ENCODE measurements around the gene RANBP3L. TPM values are rescaled to one million over a fixed set of nuclear protein-coding genes. Genes with fewer than 3 reads are reported as not detected.

RANBP3L gene
- total RNA-seq, 2 donors from 2014 or later = 10.7 to 25.5 TPM

DNA sequence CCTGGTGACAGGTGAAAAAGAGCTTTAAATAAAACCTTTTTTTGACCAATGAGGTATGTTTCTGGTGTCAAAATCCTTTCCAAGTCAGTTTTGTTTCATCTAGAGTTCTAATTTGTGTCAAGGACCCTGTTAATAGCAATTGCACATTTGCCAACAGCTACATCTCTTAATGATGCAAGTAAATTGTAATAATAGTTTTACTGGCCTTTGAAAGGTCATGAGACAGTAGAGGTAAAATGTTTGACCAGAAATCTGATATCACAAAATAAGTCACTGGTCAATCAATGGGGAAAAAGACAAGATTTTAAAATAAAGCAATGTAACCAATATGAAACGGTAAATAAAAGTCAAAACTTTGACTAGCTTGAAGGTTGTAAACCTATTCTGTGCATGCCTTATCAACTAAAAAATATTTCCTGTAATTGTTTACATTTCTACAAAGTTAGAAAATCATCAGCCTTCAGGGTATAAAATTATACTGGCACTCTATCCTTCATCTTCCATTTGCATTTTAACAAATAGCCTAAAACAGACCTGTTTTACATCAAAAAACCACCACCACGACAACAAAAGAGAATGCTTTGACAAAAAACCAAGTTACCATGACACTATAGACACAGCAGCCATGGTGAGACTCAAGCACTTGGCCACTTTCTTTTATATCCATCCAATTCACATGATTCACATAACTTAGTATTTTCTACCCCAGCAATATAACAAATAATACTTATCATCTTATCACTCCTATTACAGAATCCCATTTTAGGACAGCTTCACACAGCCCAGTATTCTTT lies 63.0 kb downstream of the RANBP3L start:
- no peak for DNase-seq (ENCODE audit: low spot score)
- H3K4me3 ChIP-seq = peak overlapping the region; percentile 95
- no peaks in the 10 kb centered on the region for H3K9me3 ChIP-seq
- no peak for ATAC-seq (ENCODE audit: insufficient number of reproducible peaks, low FRiP score, low read depth)
- H3K27ac ChIP-seq = peak overlapping the region; percentile 21 to 94
- TF ChIP-seq, protein P1, sequence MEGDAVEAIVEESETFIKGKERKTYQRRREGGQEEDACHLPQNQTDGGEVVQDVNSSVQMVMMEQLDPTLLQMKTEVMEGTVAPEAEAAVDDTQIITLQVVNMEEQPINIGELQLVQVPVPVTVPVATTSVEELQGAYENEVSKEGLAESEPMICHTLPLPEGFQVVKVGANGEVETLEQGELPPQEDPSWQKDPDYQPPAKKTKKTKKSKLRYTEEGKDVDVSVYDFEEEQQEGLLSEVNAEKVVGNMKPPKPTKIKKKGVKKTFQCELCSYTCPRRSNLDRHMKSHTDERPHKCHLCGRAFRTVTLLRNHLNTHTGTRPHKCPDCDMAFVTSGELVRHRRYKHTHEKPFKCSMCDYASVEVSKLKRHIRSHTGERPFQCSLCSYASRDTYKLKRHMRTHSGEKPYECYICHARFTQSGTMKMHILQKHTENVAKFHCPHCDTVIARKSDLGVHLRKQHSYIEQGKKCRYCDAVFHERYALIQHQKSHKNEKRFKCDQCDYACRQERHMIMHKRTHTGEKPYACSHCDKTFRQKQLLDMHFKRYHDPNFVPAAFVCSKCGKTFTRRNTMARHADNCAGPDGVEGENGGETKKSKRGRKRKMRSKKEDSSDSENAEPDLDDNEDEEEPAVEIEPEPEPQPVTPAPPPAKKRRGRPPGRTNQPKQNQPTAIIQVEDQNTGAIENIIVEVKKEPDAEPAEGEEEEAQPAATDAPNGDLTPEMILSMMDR (IDR thresholded peaks at IDR 0.05) = no peak
- H3K4me1 ChIP-seq (ENCODE audit: control insufficient read depth in 1 of 2, low read depth in 2 of 2) = peaks cover 27 to 50% of the 10 kb centered on the region in 2 donors
- H3K27me3 ChIP-seq (replicated peaks; ENCODE audit: insufficient read depth) = no peaks in the 10 kb centered on the region
- H3K36me3 ChIP-seq = no peaks in the 10 kb centered on the region

DNA sequence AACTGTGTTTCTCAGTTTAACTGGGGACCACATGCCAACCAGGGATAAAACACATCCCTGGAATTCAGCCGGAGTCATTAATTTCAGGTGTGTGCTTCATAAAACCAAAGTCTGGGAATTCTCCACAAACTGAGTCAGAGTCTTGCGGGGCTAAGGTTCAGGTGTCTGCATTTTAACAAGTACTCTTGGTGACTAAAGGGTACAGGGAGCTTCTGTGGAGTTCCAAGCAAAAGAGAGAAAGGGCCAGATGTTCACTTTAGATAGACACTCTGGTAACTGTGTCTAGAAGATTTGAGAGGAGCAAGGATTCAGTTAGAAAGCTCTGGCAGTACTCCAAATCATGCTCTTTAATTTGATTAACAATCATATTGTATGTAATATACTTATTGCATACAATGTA lies 64.0 kb downstream of the RANBP3L start:
- no peaks in the 10 kb centered on the region for H3K27me3 ChIP-seq (replicated peaks; ENCODE audit: insufficient read depth)
- H3K36me3 ChIP-seq = no peaks in the 10 kb centered on the region
- TF ChIP-seq, protein P1 (IDR thresholded peaks at IDR 0.05) = no peak
- ATAC-seq (ENCODE audit: insufficient number of reproducible peaks, low FRiP score, low read depth) = no peak
- no peak for DNase-seq (ENCODE audit: low spot score)
- no peak overlapping the region for H3K4me3 ChIP-seq
- no peak overlapping the region for H3K27ac ChIP-seq
- no peaks in the 10 kb centered on the region for H3K9me3 ChIP-seq
- H3K4me1 ChIP-seq (ENCODE audit: control insufficient read depth in 1 of 2, low read depth in 2 of 2) = peaks cover 26 to 46% of the 10 kb centered on the region in 2 donors

DNA sequence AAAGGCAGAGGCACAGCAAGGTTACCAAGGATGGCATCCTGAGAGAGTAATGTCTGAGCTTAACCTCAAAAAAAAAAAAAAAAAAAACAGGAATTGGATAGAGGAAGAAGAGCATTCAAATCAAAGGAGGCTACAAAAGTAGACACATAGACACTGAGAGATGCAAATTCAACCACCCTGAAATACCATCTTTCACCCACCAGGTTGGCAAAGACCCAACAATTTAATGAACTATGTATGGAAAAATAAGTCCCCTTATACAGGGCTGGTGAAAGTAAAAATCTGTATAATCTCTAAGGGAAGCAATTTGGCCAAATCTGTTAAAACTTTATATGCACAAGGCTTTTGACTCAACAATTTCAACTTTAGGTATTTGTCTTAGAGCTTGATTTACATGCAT lies 64.9 kb downstream of the RANBP3L start:
- DNase-seq (ENCODE audit: low spot score) = no peak
- Histone ChIP-seq H3K36me3 (no peaks in the 10 kb centered on the region), H3K27ac (no peak overlapping the region), H3K9me3 (no peaks in the 10 kb centered on the region), H3K4me3 (no peak overlapping the region), H3K27me3 (replicated peaks; ENCODE audit: insufficient read depth) (no peaks in the 10 kb centered on the region), H3K4me1 (ENCODE audit: control insufficient read depth in 1 of 2, low read depth in 2 of 2) (peaks cover 23 to 40% of the 10 kb centered on the region in 2 donors)
- TF ChIP-seq, protein P1 (IDR thresholded peaks at IDR 0.05) = no peak
- no peak for ATAC-seq (ENCODE audit: insufficient number of reproducible peaks, low FRiP score, low read depth)

DNA sequence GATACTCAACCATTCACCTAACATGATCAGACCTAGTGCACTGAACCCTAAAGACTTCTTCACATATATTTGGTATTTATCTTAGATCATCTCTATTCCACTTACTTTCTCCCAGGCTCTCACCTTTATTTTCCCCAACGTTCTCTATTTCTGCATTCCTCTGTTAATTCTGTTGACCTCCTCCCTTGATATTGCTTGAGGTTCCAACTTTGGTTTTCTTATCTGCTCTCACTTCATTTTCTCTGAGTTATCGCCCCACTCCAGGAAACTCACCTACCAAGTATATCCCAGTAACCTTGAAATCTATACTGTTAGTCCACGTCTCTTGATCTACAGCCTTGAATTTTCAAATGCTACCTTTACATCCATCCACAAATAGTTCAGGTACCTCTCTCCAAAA lies 69.2 kb downstream of the RANBP3L start:
- TF ChIP-seq, protein P1 (IDR thresholded peaks at IDR 0.05) = no peak
- H3K27ac ChIP-seq = no peak overlapping the region
- no peak for ATAC-seq (ENCODE audit: insufficient number of reproducible peaks, low FRiP score, low read depth)
- H3K9me3 ChIP-seq = no peaks in the 10 kb centered on the region
- no peak for DNase-seq (ENCODE audit: low spot score)
- H3K4me1 ChIP-seq (ENCODE audit: control insufficient read depth in 1 of 2, low read depth in 2 of 2) = peaks cover 0 to 15% of the 10 kb centered on the region in 2 donors
- H3K27me3 ChIP-seq (replicated peaks; ENCODE audit: insufficient read depth) = no peaks in the 10 kb centered on the region
- H3K36me3 ChIP-seq = no peaks in the 10 kb centered on the region
- H3K4me3 ChIP-seq = no peak overlapping the region

DNA sequence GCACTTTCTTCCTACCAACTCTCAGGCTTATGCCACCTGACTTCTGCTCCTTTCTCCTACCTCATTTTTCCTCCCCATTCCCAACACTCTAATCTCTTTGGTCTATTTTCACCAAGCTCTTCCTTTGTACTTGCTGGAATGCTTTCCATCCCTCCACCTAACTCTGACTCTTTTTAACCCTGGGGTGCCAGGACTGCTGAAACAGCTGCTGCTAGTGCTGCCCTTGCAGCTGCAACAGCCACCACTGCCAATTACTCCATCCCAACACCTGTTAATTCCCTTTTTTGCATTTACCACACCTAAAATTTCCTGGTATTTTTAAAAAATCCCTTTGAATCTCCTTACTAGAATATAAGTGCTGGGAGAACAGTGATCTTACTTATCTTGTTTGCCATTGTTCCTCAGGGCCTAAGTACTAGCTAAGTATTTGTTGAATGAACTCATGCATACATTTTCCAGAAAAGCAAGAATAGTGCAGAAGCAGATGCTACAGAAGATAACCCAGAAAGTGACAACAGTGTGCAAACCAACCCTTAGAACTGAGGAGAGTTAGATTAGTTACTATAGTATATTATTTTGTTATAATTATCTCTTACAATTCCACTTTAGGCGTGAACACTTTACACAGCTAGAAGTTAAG lies 71.4 kb downstream of the RANBP3L start:
- H3K27me3 ChIP-seq (replicated peaks; ENCODE audit: insufficient read depth) = no peaks in the 10 kb centered on the region
- no peaks in the 10 kb centered on the region for H3K9me3 ChIP-seq
- H3K27ac ChIP-seq = no peak overlapping the region
- DNase-seq (ENCODE audit: low spot score) (no peak), ATAC-seq (ENCODE audit: insufficient number of reproducible peaks, low FRiP score, low read depth) (no peak)
- no peaks in the 10 kb centered on the region for H3K36me3 ChIP-seq
- H3K4me3 ChIP-seq = no peak overlapping the region
- H3K4me1 ChIP-seq (ENCODE audit: control insufficient read depth in 1 of 2, low read depth in 2 of 2) = peaks cover 0 to 7% of the 10 kb centered on the region in 2 donors
- TF ChIP-seq, protein P1 (IDR thresholded peaks at IDR 0.05) = no peak
